CD4-positive, alpha-beta T cell treated with Interleukin-4 for 4 hours (primary cell): Measurements from ENCODE around the gene SESTD1.
A peak's percentile ranks its signal among the peaks of the same experiment; 100 is the strongest.
"Not testable (repeated sequence)": the region's sequence is repeated elsewhere in the genome, so short reads cannot be mapped to it uniquely, and the experiment has no call there.

Experiments used
- DNase-seq: peaks from one replicate; pipeline ENCODE4 v3.0.0-alpha.2; 2020

SESTD1 gene

GRCh38 chr2:179235463-179236108 lies 29.0 kb downstream of the SESTD1 start:
- no peak for DNase-seq

DNA sequence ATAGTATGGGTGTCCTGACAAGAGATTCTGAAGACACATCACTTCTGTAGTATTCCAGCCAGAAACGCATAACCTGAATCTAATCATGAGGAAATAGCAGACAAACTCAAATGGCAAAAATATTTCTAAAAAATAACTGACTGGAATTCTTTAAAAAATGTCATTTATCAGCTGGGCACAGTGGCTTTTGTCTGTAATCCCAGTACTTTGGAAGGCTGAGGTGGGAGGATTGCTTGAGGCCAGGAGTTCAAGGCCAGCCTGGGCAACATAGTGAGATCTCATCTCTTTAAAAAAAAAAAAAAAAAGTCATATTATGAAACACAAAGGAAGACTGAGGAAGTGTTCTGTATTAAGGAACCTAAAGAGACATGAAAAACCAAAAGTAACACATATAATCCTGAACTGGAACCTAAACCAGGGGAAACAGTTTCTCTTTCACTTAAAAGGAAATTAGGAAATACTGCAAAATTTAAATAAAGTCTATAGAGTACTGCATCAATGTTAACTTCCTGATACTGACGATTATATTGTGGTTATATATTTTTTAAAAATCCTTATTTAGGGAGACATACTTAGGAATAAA lies 29.9 kb downstream of the SESTD1 start:
- DNase-seq, result no peak

DNA sequence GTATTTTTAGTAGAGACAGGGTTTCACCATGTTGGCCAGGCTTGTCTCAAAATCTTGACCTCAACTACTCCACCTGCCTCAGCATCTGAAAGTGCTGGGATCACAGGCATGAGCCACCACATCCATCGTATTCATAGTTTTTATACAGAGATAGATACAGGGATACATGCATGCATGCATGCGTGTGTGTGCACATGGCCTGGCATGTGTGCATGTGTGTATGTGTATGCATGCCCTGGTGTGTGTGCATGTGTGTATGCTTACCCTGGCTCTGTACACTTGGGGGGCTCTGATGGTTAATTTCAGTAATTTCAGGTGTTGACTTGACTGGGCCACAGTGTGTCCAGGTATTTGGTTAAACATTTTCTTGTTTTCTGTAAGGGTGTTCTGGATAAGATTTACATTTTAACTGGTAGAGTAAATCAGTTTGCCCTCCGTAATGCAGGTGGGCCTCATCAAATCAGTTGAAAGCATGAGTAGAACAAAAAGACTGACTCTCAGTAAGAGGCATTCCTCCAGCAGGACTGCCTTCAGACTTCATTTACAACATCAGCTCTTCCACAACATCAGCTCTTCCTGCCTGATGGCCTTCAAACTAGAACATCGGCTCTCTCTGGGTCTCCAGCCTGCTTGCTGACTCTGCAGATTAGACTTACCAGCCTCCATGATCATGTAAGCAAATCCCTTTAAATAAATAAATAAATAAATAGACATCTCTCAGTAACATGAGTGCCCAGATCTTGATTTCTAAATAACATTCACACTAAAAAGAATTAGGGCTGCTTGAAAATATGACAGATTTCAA lies 30.8 kb downstream of the SESTD1 start:
- no peak for DNase-seq

- DNase-seq, result no peak
These were observed 31.5 kb downstream of the SESTD1 start for GRCh38 chr2:179233083-179233490.

GRCh38 chr2:179226961-179227259 lies 37.7 kb downstream of the SESTD1 start:
- no peak for DNase-seq

GRCh38 chr2:179226203-179226960 lies 38.2 kb downstream of the SESTD1 start:
- no peak for DNase-seq

DNA sequence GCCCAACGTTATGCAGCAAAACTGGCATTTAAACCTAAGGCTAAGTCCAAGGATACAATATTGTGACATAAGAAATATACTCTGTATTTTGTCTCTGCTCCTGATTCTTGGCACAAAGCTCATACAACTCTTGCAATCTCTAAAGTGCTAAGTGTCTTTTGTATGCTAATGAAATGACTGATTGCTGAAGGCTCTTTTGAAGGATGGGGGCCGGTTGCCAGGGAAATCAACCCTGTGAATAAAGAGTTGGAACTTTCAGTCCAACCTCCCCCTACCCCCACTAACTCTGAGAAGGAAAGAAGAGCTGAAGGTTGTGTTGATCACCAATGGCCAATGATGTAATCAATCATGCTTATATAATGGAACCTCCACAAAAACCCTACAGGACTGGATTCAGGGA lies 40.3 kb downstream of the SESTD1 start:
- DNase-seq, result no peak

DNA sequence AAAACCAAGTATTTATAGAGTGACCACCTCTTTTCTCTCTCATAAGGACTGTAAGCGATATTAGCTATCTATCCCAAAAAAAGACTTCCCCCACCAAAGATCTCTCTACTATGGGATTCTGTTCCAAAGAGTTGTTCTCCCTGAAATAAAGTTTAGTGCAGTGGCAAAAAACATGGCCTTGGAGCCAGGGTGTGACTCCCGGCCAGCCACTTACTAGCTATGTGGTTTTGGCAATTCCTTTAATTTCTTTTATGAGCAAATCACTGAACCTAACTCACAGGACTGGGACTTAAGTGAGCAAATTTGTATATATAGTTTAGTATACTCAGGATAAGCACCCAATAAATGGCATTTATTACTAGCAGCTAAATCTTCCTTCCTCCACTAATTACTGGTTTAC lies 42.6 kb downstream of the SESTD1 start:
- no peak for DNase-seq

GRCh38 chr2:179218848-179219594 lies 45.6 kb downstream of the SESTD1 start:
- peak; percentile 50 for DNase-seq

DNA sequence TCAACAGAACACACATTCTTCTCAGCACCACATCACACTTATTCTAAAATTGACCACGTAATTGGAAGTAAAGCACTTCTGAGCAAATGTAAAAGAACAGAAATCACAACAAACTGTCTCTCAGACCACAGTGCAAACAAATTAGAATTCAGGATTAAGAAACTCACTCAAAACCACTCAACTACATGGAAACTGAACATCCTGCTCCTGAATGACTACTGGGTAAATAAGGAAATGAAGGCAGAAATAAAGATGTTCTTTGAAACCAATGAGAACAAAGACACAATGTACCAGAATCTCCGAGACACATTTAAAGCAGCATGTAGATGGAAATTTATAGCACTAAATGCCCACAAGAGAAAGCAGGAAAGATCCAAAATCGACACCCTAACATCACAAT lies 50.0 kb downstream of the SESTD1 start:
- DNase-seq, result not testable (repeated sequence)

- DNase-seq, result no peak
These were observed 53.3 kb downstream of the SESTD1 start for GRCh38 chr2:179211355-179211754.

GRCh38 chr2:179208277-179208676 lies 56.4 kb downstream of the SESTD1 start:
- not testable (repeated sequence) for DNase-seq

DNA sequence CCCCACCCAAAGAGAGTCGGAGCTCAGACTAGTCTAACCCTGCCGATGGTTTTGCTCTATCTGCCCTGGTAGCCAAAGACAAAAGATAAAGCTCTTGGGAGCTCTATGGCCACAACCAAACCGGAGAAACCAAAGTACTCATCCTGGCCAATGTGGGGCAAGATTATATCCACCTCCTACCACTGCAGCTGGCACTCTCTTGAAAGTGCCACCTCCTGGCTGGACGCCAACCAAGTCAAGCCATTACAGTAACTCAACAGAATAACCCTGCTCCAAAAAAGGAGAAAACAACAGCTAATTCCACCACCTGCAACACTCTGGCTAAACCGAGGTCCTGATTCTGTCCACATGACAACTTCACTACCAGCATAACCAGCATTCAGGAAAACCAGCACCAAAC lies 57.6 kb downstream of the SESTD1 start:
- no peak for DNase-seq

DNA sequence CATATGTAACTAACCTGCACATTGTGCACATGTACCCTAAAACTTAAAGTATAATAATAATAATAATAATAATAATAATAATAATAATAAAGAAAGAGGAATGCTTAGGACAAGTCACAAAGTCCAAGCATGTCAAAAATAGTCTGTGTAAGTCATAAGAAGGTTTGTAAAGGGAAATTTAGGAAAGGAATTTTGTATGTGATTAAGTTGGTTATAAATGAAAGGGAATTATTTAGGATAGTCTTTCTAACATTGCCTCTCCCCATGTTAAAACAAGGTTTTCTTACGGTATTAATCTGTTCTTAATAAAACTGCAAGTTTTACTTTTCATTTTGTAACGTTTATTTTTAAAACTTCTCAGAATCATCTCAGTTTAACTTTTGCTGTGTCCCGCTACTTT lies 62.8 kb downstream of the SESTD1 start:
- DNase-seq, result no peak

GRCh38 chr2:179195926-179196590 lies 68.6 kb downstream of the SESTD1 start:
- not testable (repeated sequence) for DNase-seq

- no peak for DNase-seq
These were observed 69.5 kb downstream of the SESTD1 start for GRCh38 chr2:179195141-179195540.

- no peak for DNase-seq
These were observed 70.8 kb downstream of the SESTD1 start for GRCh38 chr2:179193759-179194394.

- no peak for DNase-seq
These were observed 73.5 kb downstream of the SESTD1 start for GRCh38 chr2:179191110-179191509.

- DNase-seq, result no peak
These were observed 78.5 kb downstream of the SESTD1 start for GRCh38 chr2:179186126-179186525.

GRCh38 chr2:179184610-179185009 lies 80.0 kb downstream of the SESTD1 start:
- DNase-seq, result no peak

GRCh38 chr2:179181002-179181401 lies 83.6 kb downstream of the SESTD1 start:
- no peak for DNase-seq

GRCh38 chr2:179180242-179180641 lies 84.4 kb downstream of the SESTD1 start:
- no peak for DNase-seq
